GM12892 (cell line): Measurements from ENCODE around the gene STK39.

ENCODE experiments used
- POLR2A ChIP-seq: IDR thresholded peaks from 2 replicates; pipeline ENCODE4 v1.6.1; 2011; ENCODE audit warnings: low read depth, low read length, control low read depth
- TAF1 ChIP-seq: IDR thresholded peaks from 2 replicates; pipeline ENCODE4 v1.6.1; 2011; ENCODE audit warnings: low read depth, mild to moderate bottlenecking, control low read depth, low read length, borderline replicate concordance

GRCh38 chr2:167987558-167987957 lies 259.8 kb downstream of the STK39 start:
- TF ChIP-seq POLR2A (no peak), TAF1 (no peak)
